HG02610 (cell line): ENCODE measurements around the gene WDPCP.
"Not testable (repeated sequence)": the region's sequence is repeated elsewhere in the genome, so short reads cannot be mapped to it uniquely, and the experiment has no call there.

ENCODE experiments used
- ATAC-seq: cut with Tn5 transposase; IDR thresholded peaks from one replicate; pipeline ENCODE4 v1.9.1; 2021; ENCODE audit warnings: mild to moderate bottlenecking, moderate library complexity; ENCODE audit not compliant: unreplicated experiment

The WDPCP gene

GRCh38 chr2:63544017-63544627 is 44.2 kb downstream of the WDPCP start:
- ATAC-seq, result no peak

DNA sequence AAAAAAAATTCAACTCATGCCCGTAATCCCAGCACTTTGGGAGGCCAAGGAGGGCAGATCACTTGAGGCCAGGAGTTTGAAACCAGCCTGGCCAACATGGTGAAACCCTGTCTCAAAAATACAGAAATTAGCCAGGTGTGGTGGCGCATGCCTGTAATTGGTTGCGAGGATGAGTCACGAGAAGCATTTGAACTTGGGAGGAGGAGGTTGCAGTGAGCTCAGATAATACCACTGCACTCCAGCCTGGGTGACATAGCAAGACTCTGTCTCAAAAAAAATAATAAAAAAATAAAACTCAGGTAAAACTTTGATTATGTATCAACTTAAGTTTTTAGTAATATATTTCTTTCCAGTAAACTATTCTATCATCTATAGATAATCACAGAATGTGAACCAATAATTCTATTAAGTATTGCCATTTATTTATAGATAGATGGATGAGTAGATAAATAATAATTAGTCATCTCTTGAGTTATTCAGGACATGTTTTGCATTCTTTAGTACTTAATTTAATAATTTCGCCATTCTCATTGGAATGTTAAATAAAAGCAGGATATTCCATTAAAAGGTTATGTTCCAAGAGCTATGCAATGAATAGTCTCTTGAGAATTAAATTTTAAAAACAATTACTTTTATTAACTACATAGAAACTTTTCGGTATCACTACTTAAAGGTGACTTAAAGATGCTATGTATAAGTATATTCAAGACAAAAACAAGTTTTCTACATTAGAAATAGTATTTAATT is 48.7 kb downstream of the WDPCP start:
- no peak for ATAC-seq

GRCh38 chr2:63538390-63538789 is 49.9 kb downstream of the WDPCP start:
- ATAC-seq, result no peak

- ATAC-seq, result no peak
Observed at GRCh38 chr2:63537306-63537705, 51.0 kb downstream of the WDPCP start.

- no peak for ATAC-seq
Observed at GRCh38 chr2:63530704-63531279, 57.5 kb downstream of the WDPCP start.

- no peak for ATAC-seq
Observed at GRCh38 chr2:63525905-63526304, 62.4 kb downstream of the WDPCP start.

DNA sequence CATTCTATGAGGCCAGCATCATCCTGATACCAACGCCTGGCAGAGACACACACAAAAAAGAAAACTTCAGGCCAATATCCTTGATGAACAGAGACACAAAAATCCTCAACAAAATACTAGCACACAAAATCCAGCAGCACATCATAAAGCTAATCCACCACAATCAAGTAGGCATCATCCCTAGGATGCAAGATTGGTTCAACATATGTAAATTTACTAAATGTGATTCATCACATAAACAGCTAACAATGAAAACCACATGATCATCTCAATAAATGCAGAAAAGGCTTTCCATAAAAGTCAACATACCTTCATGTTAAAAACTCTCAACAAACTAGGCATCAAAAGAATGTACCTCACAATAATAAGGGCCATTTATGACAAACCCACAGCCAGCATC is 65.3 kb downstream of the WDPCP start:
- ATAC-seq, result no peak

DNA sequence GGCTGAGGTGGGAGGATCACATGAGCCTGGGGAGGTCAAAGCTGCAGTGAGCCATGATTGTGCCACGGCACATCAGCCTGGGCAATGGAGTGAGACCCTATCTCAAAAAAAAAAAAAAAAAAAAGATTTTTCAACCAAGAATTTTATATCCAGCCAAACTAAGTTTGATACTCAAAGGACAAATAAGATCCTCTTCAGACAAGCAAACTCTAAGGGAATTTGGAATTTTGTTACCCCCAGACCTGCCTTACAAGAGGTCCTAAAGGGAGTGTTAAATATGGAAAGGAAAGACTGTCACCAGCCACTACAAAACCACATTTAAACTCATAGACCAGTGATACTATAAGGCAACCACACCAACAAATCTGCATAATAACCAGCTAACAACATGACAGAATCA is 67.5 kb downstream of the WDPCP start:
- no peak for ATAC-seq

- ATAC-seq, result no peak
Observed at GRCh38 chr2:63514781-63515180, 73.5 kb downstream of the WDPCP start.

DNA sequence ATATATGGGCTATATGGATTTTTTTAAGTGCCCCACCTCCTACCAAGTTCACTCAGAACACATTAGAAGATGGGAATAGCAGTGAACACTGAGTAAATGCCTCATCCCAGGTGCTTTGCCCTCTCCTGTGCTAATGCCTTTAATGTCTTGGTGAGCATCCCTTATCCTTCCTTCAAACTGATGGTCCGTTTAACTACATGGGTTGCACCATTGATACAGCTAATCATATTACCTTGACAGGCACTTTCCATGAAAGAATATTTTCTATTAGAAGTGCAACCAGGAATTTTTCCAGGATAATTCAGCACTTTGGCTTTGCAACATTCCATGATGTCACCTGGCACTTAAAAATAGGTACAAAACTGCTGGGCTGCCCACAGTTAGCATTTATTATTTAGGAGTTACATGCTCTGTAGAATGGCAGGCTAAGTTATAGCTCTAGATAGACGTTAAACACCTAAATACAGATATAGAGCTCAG is 74.0 kb downstream of the WDPCP start:
- no peak for ATAC-seq

DNA sequence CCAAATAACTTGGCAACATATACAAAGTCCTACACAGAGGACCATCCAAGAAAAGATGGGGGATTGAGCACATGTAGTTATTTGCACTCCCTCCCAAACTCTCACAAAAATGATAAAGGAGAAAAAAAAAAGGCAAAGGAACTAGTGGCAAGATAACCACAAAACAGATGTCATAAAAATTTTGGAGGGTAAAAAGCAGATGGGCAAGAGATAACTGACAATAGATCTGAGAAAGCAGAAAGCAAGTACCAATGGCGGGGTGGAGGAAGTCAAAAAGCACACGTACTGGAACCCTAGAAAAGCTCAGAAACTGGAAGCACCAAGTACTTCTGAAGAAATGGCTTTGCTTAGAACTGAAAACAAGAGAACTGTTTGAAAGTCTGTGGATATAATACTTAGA is 82.0 kb downstream of the WDPCP start:
- no peak for ATAC-seq

- ATAC-seq, result no peak
Observed at GRCh38 chr2:63503818-63504217, 84.5 kb downstream of the WDPCP start.

GRCh38 chr2:63500398-63500797 is 87.9 kb downstream of the WDPCP start:
- ATAC-seq, result no peak

DNA sequence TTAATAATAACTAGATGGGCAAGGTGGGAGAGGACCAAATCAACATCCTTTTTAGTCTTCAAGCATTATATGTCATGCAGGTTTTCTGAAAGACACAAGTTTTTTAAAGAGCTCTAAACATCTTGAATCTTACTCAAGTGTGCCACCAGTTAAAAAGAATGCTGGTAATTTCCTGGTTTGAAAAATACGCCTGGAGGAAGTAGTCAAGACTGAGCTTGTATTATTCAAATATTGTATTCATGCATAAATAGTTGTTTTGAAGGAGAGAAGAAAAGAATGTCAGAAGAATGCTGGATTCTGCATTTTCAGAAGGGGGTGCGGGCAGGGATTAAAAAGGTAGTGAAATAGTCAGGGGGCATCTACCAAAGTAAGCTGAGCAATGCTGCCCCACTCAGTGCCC is 90.7 kb downstream of the WDPCP start:
- no peak for ATAC-seq

- ATAC-seq, result no peak
Observed at GRCh38 chr2:63494968-63495367, 93.3 kb downstream of the WDPCP start.

GRCh38 chr2:63494100-63494499 is 94.2 kb downstream of the WDPCP start:
- ATAC-seq, result no peak

- ATAC-seq, result no peak
Observed at GRCh38 chr2:63488118-63488713, 100.1 kb downstream of the WDPCP start.

DNA sequence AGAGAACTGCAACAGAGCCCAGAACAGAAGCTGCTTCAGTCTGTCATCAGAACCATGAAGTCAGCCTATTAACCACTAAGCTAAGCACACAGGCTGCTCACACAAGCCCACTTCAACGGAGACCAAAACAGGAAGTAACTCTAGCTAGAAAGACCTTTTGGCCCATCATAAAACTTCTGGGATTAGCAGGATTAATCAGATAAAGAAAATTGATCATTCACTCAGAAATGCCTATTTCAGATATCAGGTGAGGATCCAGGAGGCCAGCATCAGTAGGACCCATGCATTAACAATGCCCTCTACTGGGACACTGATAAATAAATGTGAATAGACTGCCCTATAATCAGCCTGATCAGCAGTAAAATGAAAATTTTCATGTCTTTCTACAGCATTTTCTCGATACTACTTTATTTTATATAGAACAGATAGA is 101.4 kb downstream of the WDPCP start:
- ATAC-seq, result peak; percentile 67

- ATAC-seq, result no peak
Observed at GRCh38 chr2:63484901-63485300, 103.4 kb downstream of the WDPCP start.

- ATAC-seq, result no peak
Observed at GRCh38 chr2:63484481-63484880, 103.8 kb downstream of the WDPCP start.

GRCh38 chr2:63477686-63478085 is 110.6 kb downstream of the WDPCP start:
- ATAC-seq, result no peak

DNA sequence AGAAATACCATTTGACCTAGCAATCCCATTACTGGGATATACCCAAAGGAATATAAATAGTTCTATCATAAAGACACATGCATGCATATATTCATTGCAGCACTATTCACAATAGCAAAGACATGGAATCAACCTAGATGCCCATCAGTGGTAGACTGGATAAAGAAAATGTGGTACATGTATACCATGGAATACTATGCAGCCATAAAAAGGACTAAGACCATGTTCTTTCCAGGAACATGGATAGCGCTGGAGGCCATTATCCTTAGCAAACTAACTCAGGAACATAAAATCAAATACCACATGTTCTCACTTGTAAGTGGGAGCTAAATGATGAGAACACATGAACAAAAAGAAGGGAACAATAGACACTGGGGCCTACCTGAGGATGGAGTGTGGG is 119.0 kb downstream of the WDPCP start:
- not testable (repeated sequence) for ATAC-seq
